Endothelial cell of umbilical vein (primary cell): ENCODE results near the gene SORCS3. TPM values are rescaled to one million over a fixed set of nuclear protein-coding genes. Genes with fewer than 3 reads are reported as not detected.

Experiments
- BruUV-seq: library from RNA; stranded (reverse); fragments of 400-500 nt; replicated peaks from 2 replicates; lab custom pipeline; 2021; lab: Mats Ljungman, UMichigan
- CTCF ChIA-PET: fragments of 300-600, 350-600 bp; sonication (Branson Sonifier 250); formaldehyde crosslinking; loops from one replicate; lab custom pipeline; 2021; ENCODE audit warnings: antibody characterized with exemption, inconsistent platforms; lab: Charles Lee
- POLR2A ChIA-PET: fragments of 300-600, 350-600 bp; sonication (Branson Sonifier 250); formaldehyde crosslinking; loops from one replicate; lab custom pipeline; 2021; ENCODE audit warnings: antibody characterized with exemption, inconsistent platforms; lab: Charles Lee
- DNase-seq: peaks from one replicate; pipeline ENCODE4 v3.0.0-alpha.2; 2011; ENCODE audit warnings: low read depth, low spot score
- FAIRE-seq: peaks from 2 replicates; lab custom pipeline; 2011; peaks lifted over from hg19 to GRCh38; lab: Jason Lieb, UNC
- H2AFZ ChIP-seq: 2 replicates; pipeline ENCODE4 v1.6.0; 2012; ENCODE audit warnings: low read depth, low read length, control low read depth, inconsistent platforms
- H3K27ac ChIP-seq: 2 replicates; pipeline ENCODE4 v1.5.1; 2011; ENCODE audit warnings: low read depth, mild to moderate bottlenecking, control low read depth, low read length, moderate library complexity; ENCODE audit not compliant: insufficient read depth
- H3K27me3 ChIP-seq, 2 experiments: 2 replicates each; pipeline versions ENCODE4 v1.6.0 to v1.6.1; 2011; ENCODE audit warnings: low read length in 2 of 2, mixed read lengths in 1 of 2; ENCODE audit not compliant: control insufficient read depth in 2 of 2, insufficient read depth in 2 of 2
- H3K36me3 ChIP-seq, 2 experiments: 2 replicates in 1 of 2; 3 replicates in 1 of 2; pipeline ENCODE4 v1.5.1; 2011; ENCODE audit warnings: low read length in 2 of 2, mild to moderate bottlenecking in 1 of 2, moderate library complexity in 1 of 2; ENCODE audit not compliant: control insufficient read depth in 2 of 2, insufficient read depth in 2 of 2; ENCODE audit errors: extremely low read depth in 1 of 2
- H3K4me1 ChIP-seq: 3 replicates; pipeline ENCODE4 v1.5.1; 2011; ENCODE audit warnings: mild to moderate bottlenecking, low read length; ENCODE audit not compliant: control insufficient read depth, insufficient read depth; ENCODE audit errors: extremely low read depth
- H3K4me2 ChIP-seq: 2 replicates; pipeline ENCODE4 v1.6.1; 2011; ENCODE audit warnings: low read length, control low read depth, mixed read lengths; ENCODE audit not compliant: insufficient read depth
- H3K4me3 ChIP-seq, 3 experiments: fragments of 200-600 bp in 1 of 3; sonication (generic), shearing (Covaris generic) in 1 of 3; replicated peaks in 1 of 3; 2 replicates each; pipeline ENCODE4 v1.5.1; 2011 to 2016; ENCODE audit warnings: control low read depth in 3 of 3, low read length in 3 of 3, mild to moderate bottlenecking in 2 of 3, inconsistent platforms in 1 of 3, low read depth in 1 of 3, moderate library complexity in 1 of 3; ENCODE audit not compliant: insufficient read depth in 1 of 3
- H3K79me2 ChIP-seq: 2 replicates; pipeline ENCODE4 v1.6.0; 2012; ENCODE audit warnings: low read length, inconsistent platforms; ENCODE audit not compliant: control insufficient read depth, insufficient read depth
- H3K9ac ChIP-seq: replicated peaks from 2 replicates; pipeline ENCODE3; 2011; ENCODE audit warnings: low read length, control low read depth; ENCODE audit not compliant: insufficient read depth; ENCODE audit errors: extremely low read depth
- H3K9me1 ChIP-seq: replicated peaks from 3 replicates; pipeline ENCODE4 v1.6.0; 2011; ENCODE audit warnings: mild to moderate bottlenecking, low read length; ENCODE audit not compliant: control insufficient read depth, insufficient read depth; ENCODE audit errors: extremely low read depth
- H3K9me3 ChIP-seq: replicated peaks from 2 replicates; pipeline ENCODE4 v1.5.1; 2012; ENCODE audit warnings: low read length, inconsistent platforms; ENCODE audit not compliant: control insufficient read depth, insufficient read depth
- H4K20me1 ChIP-seq: replicated peaks from 2 replicates; pipeline ENCODE3; 2011; ENCODE audit warnings: mild to moderate bottlenecking, low read length; ENCODE audit not compliant: control insufficient read depth, insufficient read depth; ENCODE audit errors: extremely low read depth
- CTCF ChIP-seq, 2 donors: IDR thresholded peaks; 1 replicate in 1 of 2; 2 replicates in 1 of 2; pipeline ENCODE4 v1.5.1; 2011; ENCODE audit warnings: low read length in 2 of 2, mild to moderate bottlenecking in 2 of 2, moderate library complexity in 2 of 2, control low read depth in 1 of 2, inconsistent platforms in 1 of 2, low read depth in 1 of 2; ENCODE audit not compliant: insufficient read depth in 1 of 2; ENCODE audit errors: extremely low read depth in 1 of 2
- EZH2 ChIP-seq: IDR thresholded peaks from 2 replicates; pipeline ENCODE4 v1.6.1; 2012; ENCODE audit warnings: borderline replicate concordance, low read depth, mild to moderate bottlenecking, moderate library complexity, low read length, inconsistent platforms; ENCODE audit not compliant: severe bottlenecking
- FOS ChIP-seq: IDR thresholded peaks from 2 replicates; pipeline ENCODE4 v1.6.1; 2011; ENCODE audit warnings: mild to moderate bottlenecking, low read length, moderate library complexity, borderline replicate concordance; ENCODE audit not compliant: insufficient read depth
- GATA2 ChIP-seq: IDR thresholded peaks from 2 replicates; pipeline ENCODE4 v1.7.0; 2011; ENCODE audit warnings: low read depth, mild to moderate bottlenecking, moderate library complexity, mixed read lengths, low read length; ENCODE audit not compliant: insufficient read length, insufficient read depth
- JUN ChIP-seq: IDR thresholded peaks from 2 replicates; pipeline ENCODE4 v1.6.1; 2011; ENCODE audit warnings: borderline replicate concordance, low read depth; ENCODE audit not compliant: insufficient read length, insufficient read depth
- MYC ChIP-seq: IDR thresholded peaks from one replicate; pipeline ENCODE4 v1.6.1; 2011; ENCODE audit warnings: mild to moderate bottlenecking, low read depth, low read length
- POLR2A ChIP-seq: IDR thresholded peaks from 2 replicates; pipeline ENCODE4 v1.6.1; 2012; ENCODE audit warnings: low read depth, mild to moderate bottlenecking, control low read depth, low read length
- POLR2AphosphoS5 ChIP-seq: IDR thresholded peaks from 2 replicates; pipeline ENCODE4 v1.6.1; 2012; ENCODE audit warnings: low read depth, mild to moderate bottlenecking, control low read depth, low read length, moderate library complexity; ENCODE audit not compliant: insufficient read depth
- dilution Hi-C: fragments of 300-500 bp; cut with MboI; formaldehyde crosslinking; loops from one replicate; pipeline ENCODE4 v1.15.0; 2019; ENCODE audit warnings: low sequenced_read_pairs; ENCODE audit not compliant: extremely low pct_ligation_motif_present
- intact Hi-C: fragments of 100-400 bp; cut with micrococcal nuclease; formaldehyde crosslinking; loops from one replicate; pipeline ENCODE4 v1.10.0; 2022
- polyA plus RNA-seq, 4 experiments: library from polyadenylated mRNA; depleted of rRNA in 3 of 4; stranded (reverse) in 3 of 4; unstranded in 1 of 4; fragments of >200 nt; gene quantifications; 2 replicates each; pipeline versions ENCODE4 v1.2.1 to v1.2.3, GENCODE V29; 2011 to 2012; ENCODE audit warnings: missing spikeins in 1 of 4
- total RNA-seq: library from RNA; stranded (reverse); gene quantifications from 2 replicates; pipeline ENCODE4 v1.2.3, GENCODE V29; 2021
- TF ChIP-seq, protein P1 (sequence below): IDR thresholded peaks from 2 replicates; pipeline ENCODE4 v1.6.1; 2011; ENCODE audit not compliant: insufficient read depth, insufficient read length

The SORCS3 gene
- total and polyA plus RNA-seq, 2 donors (not counting 3 experiments of a cell fraction or from before 2014, with no cell fraction given), result not detected

DNA sequence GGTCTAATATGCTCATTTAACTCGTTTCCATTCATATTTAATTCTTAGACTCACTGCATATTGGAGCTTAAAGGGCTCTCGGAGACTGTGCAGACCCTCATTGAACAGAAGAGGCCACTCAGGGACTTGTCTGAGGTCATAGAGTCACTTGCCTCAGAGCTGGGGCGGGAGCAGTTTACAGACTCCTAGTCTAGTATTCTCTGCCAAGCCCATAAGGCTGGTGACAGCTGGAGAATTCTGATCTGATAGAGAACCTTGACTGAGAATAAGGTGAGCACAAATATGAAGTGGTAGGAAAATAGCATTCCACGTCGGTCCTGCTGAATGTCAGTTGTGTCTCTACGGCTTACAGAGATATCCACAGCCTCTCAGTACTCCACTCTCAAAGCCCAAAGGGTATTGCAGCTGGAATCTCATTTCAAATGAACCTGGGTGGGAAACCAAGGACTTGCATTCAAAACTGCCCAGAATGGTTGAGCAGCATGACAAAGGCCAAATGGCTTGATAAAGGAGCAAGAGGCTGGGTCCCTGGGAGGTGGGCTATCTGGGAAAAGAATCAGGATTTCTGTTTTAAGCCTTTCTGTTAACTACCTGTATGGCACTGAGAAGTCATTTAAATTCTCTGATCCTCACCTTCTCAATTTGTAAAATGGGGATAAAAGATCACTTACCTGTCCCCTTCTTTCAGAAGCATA lies 283.2 kb downstream of the SORCS3 start:
- Histone ChIP-seq H3K27me3 (no peaks in the 10 kb centered on the region), H3K4me2 (no peak overlapping the region), H3K4me1 (no peaks in the 10 kb centered on the region), H3K4me3 (no peak overlapping the region), H3K36me3 (no peaks in the 10 kb centered on the region), H3K9me3 (peaks cover 7% of the 10 kb centered on the region), H3K9ac (no peak overlapping the region), H3K9me1 (no peaks in the 10 kb centered on the region), H2AFZ (no peak overlapping the region), H3K79me2 (no peaks in the 10 kb centered on the region), H4K20me1 (no peaks in the 10 kb centered on the region), H3K27ac (no peak overlapping the region)
- intact Hi-C loops, result no loop called here
- no TSS peak for BruUV-seq
- FAIRE-seq (no peak), DNase-seq (no peak)
- POLR2A ChIA-PET, result no interaction called here
- CTCF ChIA-PET, result no interaction called here
- TF ChIP-seq MYC (no peak), GATA2 (no peak), EZH2 (no peak), CTCF (IDR thresholded peaks at IDR 0.05; ENCODE audit: extremely low read depth in 1 of 2, insufficient read depth in 1 of 2, low read depth in 1 of 2, low read length in 2 of 2) (no peak), POLR2AphosphoS5 (no peak), FOS (no peak), POLR2A (no peak), JUN (no peak)
- TF ChIP-seq, protein P1, sequence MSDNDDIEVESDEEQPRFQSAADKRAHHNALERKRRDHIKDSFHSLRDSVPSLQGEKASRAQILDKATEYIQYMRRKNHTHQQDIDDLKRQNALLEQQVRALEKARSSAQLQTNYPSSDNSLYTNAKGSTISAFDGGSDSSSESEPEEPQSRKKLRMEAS, result no peak
- dilution Hi-C loops, result no loop called here
